RPMI8226 (cell line): ENCODE data around the gene PRR23B.
"Not testable (repeated sequence)": the region's sequence is repeated elsewhere in the genome, so short reads cannot be mapped to it uniquely, and the experiment has no call there.

Experiments used
- DNase-seq: peaks from one replicate; pipeline ENCODE4 v3.0.0-alpha.2; 2015

PRR23B gene

GRCh38 chr3:139020868-139021234 is at the start of gene PRR23B:
Gene PRR23B, minus strand, starts transcription at chr3:139020926. Its CDS starts 265 bp downstream, at chr3:139020661.
- no peak for DNase-seq

GRCh38 chr3:139062918-139063317 is 42.2 kb upstream of the PRR23B start:
- DNase-seq: no peak

DNA sequence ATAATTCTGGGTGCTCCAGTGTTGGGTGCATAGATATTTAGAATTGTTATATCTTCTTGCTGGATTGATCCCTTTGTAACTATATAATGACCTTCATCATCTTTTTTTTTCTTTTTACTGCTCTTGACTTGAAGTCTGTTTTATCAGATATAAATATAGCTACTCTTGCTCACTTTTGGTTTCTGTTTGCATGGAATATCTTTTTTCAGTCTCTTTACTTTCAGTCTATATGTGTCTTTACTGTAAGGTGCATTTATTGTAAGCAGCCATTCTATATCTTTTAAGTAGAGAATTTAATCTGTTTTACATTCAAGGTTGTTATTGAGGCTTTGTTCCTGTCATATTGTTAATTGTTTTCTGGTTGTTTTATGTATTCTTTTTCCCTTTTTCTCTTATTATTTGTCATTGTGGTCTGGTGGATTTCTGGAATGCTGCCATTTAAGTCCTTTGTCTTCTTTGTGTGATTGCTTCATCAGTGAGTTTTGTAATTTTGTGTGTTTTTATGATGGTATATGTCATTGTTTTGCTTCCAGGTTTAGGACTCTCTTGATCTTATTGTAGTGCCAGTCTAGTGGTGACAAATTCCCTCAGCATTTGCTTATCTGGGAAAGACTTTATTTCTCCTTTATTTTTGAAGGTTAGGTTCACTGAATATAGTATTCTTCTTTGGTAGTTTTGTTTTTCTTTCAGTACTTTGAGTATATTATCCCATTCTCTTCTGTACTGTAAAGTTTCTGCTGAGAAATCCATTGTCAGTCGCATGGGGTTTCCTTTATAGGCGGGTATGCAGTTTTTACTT is 32.3 kb upstream of the PRR23B start:
- no peak for DNase-seq

DNA sequence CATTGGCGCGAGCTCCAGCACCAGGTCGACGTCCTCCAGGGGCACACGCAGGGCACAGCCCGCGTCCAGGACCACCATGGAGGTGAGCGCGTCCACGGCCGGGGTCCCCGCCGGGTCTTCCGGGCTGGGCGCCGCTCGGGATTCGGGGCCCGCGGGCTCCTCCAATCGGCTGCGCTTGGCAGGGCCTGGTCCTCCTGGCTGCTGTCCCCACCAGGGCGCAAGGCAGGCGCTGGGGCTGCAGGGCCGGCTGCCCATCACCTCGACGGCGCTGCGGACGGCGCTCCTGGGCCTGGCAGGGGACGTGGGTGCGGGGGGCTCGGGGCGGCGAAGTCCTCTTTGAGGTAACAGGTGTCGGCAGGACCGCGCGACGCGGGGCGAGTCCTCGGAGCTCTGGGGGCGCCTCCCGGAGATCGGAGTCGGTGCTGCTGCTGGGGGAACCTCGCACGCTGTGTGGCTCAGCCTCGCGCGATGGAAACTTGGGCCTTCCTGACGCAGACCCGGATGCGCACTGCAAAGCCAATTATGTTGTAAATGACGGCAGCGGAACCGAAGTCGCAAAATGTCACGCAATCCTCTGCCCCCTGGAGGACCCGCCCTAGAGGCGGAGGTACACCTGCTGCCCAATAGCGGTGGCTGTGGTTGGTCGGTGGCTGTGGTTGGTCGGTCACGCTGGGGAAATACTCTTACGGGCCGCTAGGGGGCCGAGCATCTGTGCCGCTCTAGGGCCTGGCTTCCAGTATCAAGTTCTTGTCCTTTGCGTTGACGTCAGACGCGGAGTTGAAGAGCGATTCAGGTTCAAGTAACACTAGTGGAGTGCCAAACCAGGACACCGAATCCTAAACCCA is 23.9 kb upstream of the PRR23B start, which contains the start of gene PRR23C:
Gene PRR23C (minus strand): TSS at position 527 of the 845 bp plus-strand sequence. CDS start 272 bp downstream, at position 255.
- no peak for DNase-seq

DNA sequence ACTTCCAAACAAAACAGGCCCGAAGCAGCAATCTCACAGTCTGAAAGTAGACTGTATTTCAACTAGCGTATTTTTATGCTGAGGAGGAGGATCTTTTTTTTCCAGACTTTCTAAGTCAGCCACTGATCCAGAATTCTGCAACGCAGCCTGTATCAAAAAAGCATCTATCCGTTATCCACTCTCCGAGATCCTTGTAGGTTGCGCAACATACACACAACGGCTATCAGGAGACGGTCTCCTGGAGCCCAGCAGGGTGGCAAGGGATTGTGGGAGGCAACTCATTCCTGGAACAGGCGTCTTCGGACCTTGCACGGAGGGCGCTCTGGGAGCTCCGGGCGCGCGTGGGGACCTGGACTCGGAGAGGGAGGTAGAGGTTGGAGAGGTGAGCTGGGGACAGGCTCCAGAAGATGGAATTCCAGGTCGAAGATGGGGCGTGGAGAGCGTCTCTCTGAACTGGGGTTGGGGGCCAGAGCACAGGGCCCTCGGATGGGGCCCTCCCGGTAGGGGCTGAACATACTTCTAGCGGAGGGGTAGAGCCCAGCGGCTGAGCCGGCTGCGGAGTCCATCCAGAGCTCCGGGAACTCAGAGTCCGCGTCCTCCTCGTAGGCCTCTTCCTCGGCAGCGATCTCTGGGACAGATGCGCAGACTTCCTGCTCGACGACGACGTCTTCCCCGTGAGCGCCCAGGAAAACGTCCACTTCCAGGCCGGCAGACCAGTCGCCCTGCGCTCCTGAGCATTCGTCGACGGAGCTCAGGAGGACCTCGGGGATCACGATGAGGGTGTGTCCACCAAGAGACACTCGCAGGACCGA is 23.0 kb upstream of the PRR23B start:
- no peak for DNase-seq

DNA sequence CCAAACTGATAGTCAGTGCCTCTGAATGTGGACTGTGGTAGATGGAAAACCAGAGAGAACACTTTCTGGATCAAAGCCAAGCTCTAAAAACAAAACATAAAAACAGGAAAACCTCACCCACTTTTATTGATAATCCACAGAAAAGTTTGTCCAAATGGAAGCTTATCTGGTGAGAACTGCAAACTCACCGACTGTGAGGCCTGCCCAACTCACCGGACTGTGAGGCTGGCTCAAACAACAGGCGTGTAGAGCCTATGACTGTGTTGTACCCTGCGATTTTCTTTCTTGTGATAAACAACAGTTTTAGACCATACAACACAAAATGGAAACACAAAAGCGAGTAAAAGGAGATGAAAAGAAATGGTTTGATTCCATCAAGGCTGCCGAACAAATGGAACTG is 16.8 kb upstream of the PRR23B start:
- DNase-seq: no peak

GRCh38 chr3:139032326-139033002 is 11.7 kb upstream of the PRR23B start:
- no peak for DNase-seq

GRCh38 chr3:139030576-139030975 is 9.8 kb upstream of the PRR23B start:
- DNase-seq: not testable (repeated sequence)

DNA sequence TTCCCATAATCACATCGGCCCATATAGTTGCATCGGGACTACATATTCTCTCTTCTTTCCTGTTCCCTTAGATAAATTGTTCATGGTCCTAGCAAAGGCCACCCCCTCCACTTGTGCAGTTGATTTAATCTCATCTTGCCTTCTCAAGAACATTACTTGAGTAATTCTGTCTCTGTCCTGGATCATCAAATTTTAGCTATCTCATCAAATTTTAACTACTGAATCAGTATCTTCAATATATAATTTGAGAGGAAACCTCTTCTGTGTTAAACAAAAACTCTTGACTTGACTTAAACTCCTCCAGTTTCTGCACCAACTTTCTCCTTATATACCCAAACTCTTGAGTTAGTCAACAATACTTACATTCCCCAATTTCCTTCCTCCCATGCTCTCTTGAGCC is 4.2 kb upstream of the PRR23B start:
- DNase-seq: no peak

- no peak for DNase-seq
Observed at GRCh38 chr3:139020036-139020867, 474 bp downstream of the PRR23B start.

DNA sequence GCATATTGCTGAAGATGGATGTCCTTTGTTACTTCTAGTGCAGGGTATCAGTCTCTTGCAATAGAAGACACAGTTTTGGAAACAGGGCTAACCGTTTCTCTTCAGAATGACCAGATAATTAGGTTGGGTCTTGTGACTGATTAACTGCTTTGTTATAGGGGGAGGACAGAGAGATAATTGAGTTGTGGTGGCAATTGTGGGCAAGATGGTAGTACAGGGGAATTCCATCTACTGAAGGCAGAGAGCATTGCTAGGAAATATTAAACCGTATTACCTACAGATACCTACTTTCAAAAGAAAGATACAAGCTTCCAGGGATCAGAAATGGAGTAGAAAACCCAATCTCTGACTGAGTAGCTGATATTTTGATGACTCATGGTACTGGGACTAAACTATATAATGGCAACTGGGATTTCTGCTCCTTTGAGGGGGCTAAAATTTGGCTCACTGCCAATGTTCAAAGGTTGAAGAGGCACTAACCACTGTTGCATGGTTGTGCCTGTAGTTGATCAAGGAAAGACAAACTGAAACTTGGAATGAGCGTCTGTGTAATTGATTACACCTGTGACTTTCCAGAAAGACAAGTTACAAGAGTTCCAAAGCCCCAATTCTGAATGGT is 4.2 kb downstream of the PRR23B start:
- no peak for DNase-seq

DNA sequence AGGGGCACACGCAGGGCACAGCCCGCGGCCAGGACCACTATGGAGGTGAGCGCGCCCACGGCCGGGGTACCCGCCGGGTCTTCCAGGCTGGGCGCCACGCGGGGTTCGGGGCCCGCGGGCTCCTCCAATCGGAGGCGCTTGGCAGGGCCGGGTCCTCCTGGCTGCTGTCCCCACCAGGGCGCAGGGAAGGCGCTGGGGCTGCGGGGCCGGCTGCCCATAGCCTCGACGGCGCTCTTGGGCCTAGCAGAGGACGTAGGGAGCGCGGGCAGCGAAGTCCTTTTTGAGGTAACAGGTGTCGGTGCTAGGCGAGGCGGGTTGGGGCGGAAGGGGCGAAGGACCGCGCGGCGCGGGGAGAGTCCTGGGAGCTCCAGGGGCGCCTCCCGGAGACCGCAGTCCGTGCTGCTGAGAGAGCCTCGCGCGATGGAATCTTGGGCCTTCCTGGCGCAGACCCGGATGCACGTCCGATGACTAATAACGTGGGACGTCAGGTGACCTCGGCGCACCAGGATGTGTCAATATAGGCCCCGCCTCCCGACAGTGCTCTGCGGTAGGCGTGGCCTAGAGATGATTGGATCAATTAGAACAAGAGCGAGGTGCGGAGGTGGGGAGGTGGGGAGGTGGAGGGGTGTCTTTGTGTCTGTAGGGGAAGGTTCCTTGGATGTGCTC is 14.5 kb downstream of the PRR23B start, which contains the start of gene PRR23A:
Gene PRR23A (minus strand): TSS at position 218 of the 666 bp plus-strand sequence. CDS start 0 bp downstream, at position 218.
- no peak for DNase-seq

- DNase-seq: no peak
Observed at GRCh38 chr3:139005356-139005993, 15.3 kb downstream of the PRR23B start.

- no peak for DNase-seq
Observed at GRCh38 chr3:138995706-138996105, 25.0 kb downstream of the PRR23B start.

DNA sequence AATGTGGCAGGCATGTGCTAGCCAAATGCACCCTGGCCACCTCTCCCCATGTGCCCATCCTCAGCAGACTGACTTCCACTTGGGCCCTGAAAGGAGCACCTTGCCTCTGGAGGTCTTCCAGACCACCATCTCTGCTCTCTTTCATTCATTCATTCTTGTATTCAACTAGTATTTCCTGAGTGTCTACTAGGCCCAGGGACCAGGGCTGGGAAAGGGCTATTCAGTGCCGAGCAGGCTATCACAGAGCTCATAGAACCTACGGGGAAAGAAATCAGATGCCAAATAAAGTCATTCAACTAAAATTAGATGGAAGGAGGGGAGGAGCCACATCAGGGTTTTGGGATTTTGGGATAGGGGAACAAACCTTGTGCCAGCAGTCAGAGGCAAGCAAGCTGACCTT is 33.5 kb downstream of the PRR23B start:
- DNase-seq: no peak

GRCh38 chr3:138985932-138986331 is 34.8 kb downstream of the PRR23B start:
- no peak for DNase-seq

- DNase-seq: no peak
Observed at GRCh38 chr3:138984816-138985215, 35.9 kb downstream of the PRR23B start.

DNA sequence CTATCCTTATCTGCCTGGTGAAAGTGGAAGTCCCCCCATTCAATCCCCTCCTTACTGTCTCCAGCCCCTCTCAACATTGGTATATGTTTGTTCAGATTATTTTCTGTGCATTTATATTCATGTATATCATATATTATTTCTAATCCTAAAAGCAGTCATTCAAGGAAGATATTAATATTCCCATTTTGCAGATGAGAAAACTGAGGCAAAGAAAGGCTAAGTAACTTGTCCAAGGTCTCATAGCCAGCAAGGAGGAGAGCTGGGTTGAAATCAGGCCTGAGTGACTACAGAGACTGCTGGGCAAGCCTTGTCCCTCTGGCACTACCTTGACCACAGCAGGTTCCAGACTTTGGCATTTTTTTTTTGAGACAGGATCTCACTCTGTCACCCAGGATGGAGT is 44.7 kb downstream of the PRR23B start:
- DNase-seq: no peak

DNA sequence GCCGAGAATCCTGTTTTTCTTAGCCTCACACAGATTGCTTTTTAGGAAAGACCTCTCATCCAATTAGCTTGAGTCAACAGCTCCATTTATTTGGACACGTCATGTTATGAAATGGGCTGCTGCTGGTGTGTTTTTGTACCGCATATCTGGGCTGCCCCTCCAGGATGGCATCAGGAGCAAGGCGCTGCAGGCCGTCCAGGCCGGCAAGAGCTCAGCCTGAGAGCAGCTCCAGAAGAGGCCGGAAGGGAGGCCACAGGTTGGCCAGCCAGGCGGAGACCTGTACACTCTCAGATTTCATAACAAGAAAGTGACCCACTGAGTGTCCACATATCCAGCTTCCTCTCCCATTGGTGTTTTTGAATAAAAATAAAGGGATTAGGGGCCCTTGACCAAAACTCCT is 45.4 kb downstream of the PRR23B start:
- no peak for DNase-seq

GRCh38 chr3:138974462-138974861 is 46.3 kb downstream of the PRR23B start:
- no peak for DNase-seq
